ENCODE data around the gene HUS1.
"Not testable (repeated sequence)": the region's sequence is repeated elsewhere in the genome, so short reads cannot be mapped to it uniquely, and the experiment has no call there.

Gene HUS1

GRCh38 chr7:47950714-47951113 is 28.7 kb downstream of the HUS1 start:
- Histone ChIP-seq H3K4me1 (ENCODE audit: control insufficient read depth, insufficient read depth, low read length) (peaks cover 5% of the 10 kb centered on the region), H3K36me3 (ENCODE audit: control insufficient read depth, insufficient read depth, low read length) (no peaks in the 10 kb centered on the region), H3K9me3 (ENCODE audit: control insufficient read depth, low read length) (no peaks in the 10 kb centered on the region), H3K4me3 (ENCODE audit: low read length) (no peak overlapping the region), H3K27me3 (ENCODE audit: control insufficient read depth, insufficient read depth, low read length) (no peaks in the 10 kb centered on the region), H3K9ac (ENCODE audit: low read length) (no peak overlapping the region)

- Histone ChIP-seq H3K9ac (ENCODE audit: low read length) (no peak overlapping the region), H3K9me3 (ENCODE audit: control insufficient read depth, low read length) (no peaks in the 10 kb centered on the region), H3K27me3 (ENCODE audit: control insufficient read depth, insufficient read depth, low read length) (no peaks in the 10 kb centered on the region), H3K4me3 (ENCODE audit: low read length) (no peak overlapping the region), H3K36me3 (ENCODE audit: control insufficient read depth, insufficient read depth, low read length) (no peaks in the 10 kb centered on the region), H3K4me1 (ENCODE audit: control insufficient read depth, insufficient read depth, low read length) (peaks cover 5% of the 10 kb centered on the region)
Observed at GRCh38 chr7:47949703-47950102, 29.7 kb downstream of the HUS1 start.

- Histone ChIP-seq H3K9me3 (ENCODE audit: control insufficient read depth, low read length) (no peaks in the 10 kb centered on the region), H3K4me3 (ENCODE audit: low read length) (no peak within 1 kb of the TSS), H3K27me3 (ENCODE audit: control insufficient read depth, insufficient read depth, low read length) (no peaks in the 10 kb centered on the region), H3K9ac (ENCODE audit: low read length) (no peak within 1 kb of the TSS), H3K36me3 (ENCODE audit: control insufficient read depth, insufficient read depth, low read length) (no peaks in the 10 kb centered on the region), H3K4me1 (ENCODE audit: control insufficient read depth, insufficient read depth, low read length) (peaks cover 5% of the 10 kb centered on the region)
Observed at GRCh38 chr7:47948141-47948790, 31.1 kb downstream of the HUS1 start, which contains the start of gene PKD1L1. Gene PKD1L1 (minus strand): TSS chr7:47948466. CDS start chr7:47948440, 26 bp downstream.

GRCh38 chr7:47947355-47947749 is 32.1 kb downstream of the HUS1 start:
- H3K4me1 ChIP-seq (ENCODE audit: control insufficient read depth, insufficient read depth, low read length): peaks cover 5% of the 10 kb centered on the region
- no peak overlapping the region for H3K4me3 ChIP-seq (ENCODE audit: low read length)
- no peaks in the 10 kb centered on the region for H3K27me3 ChIP-seq (ENCODE audit: control insufficient read depth, insufficient read depth, low read length)
- no peaks in the 10 kb centered on the region for H3K36me3 ChIP-seq (ENCODE audit: control insufficient read depth, insufficient read depth, low read length)
- no peaks in the 10 kb centered on the region for H3K9me3 ChIP-seq (ENCODE audit: control insufficient read depth, low read length)
- H3K9ac ChIP-seq (ENCODE audit: low read length): no peak overlapping the region

GRCh38 chr7:47946581-47947354 is 32.6 kb downstream of the HUS1 start:
- Histone ChIP-seq H3K4me3 (ENCODE audit: low read length) (no peak overlapping the region), H3K27me3 (ENCODE audit: control insufficient read depth, insufficient read depth, low read length) (no peaks in the 10 kb centered on the region), H3K9ac (ENCODE audit: low read length) (no peak overlapping the region), H3K36me3 (ENCODE audit: control insufficient read depth, insufficient read depth, low read length) (no peaks in the 10 kb centered on the region), H3K4me1 (ENCODE audit: control insufficient read depth, insufficient read depth, low read length) (peaks cover 5% of the 10 kb centered on the region), H3K9me3 (ENCODE audit: control insufficient read depth, low read length) (no peaks in the 10 kb centered on the region)

GRCh38 chr7:47945261-47946015 is 34.0 kb downstream of the HUS1 start:
- Histone ChIP-seq H3K27me3 (ENCODE audit: control insufficient read depth, insufficient read depth, low read length) (no peaks in the 10 kb centered on the region), H3K9ac (ENCODE audit: low read length) (no peak overlapping the region), H3K9me3 (ENCODE audit: control insufficient read depth, low read length) (no peaks in the 10 kb centered on the region), H3K4me3 (ENCODE audit: low read length) (no peak overlapping the region), H3K4me1 (ENCODE audit: control insufficient read depth, insufficient read depth, low read length) (peaks cover 11% of the 10 kb centered on the region), H3K36me3 (ENCODE audit: control insufficient read depth, insufficient read depth, low read length) (no peaks in the 10 kb centered on the region)

GRCh38 chr7:47944536-47945260 is 34.7 kb downstream of the HUS1 start:
- Histone ChIP-seq H3K4me1 (ENCODE audit: control insufficient read depth, insufficient read depth, low read length) (peaks cover 18% of the 10 kb centered on the region), H3K9me3 (ENCODE audit: control insufficient read depth, low read length) (no peaks in the 10 kb centered on the region), H3K9ac (ENCODE audit: low read length) (no peak overlapping the region), H3K27me3 (ENCODE audit: control insufficient read depth, insufficient read depth, low read length) (no peaks in the 10 kb centered on the region), H3K36me3 (ENCODE audit: control insufficient read depth, insufficient read depth, low read length) (no peaks in the 10 kb centered on the region), H3K4me3 (ENCODE audit: low read length) (no peak overlapping the region)

- Histone ChIP-seq H3K4me1 (ENCODE audit: control insufficient read depth, insufficient read depth, low read length) (peaks cover 18% of the 10 kb centered on the region), H3K4me3 (ENCODE audit: low read length) (no peak overlapping the region), H3K9ac (ENCODE audit: low read length) (no peak overlapping the region)
Observed at GRCh38 chr7:47943676-47944474, 35.5 kb downstream of the HUS1 start.

GRCh38 chr7:47942651-47943050 is 36.8 kb downstream of the HUS1 start:
- not testable (repeated sequence) for H3K4me3 ChIP-seq (ENCODE audit: low read length); H3K36me3 ChIP-seq (ENCODE audit: control insufficient read depth, insufficient read depth, low read length); H3K27me3 ChIP-seq (ENCODE audit: control insufficient read depth, insufficient read depth, low read length); H3K9me3 ChIP-seq (ENCODE audit: control insufficient read depth, low read length); H3K9ac ChIP-seq (ENCODE audit: low read length)
- peaks cover 18% of the 10 kb centered on the region for H3K4me1 ChIP-seq (ENCODE audit: control insufficient read depth, insufficient read depth, low read length)

More at GRCh38 chr7:47943676-47944474, 35.5 kb downstream of the HUS1 start:
- Histone ChIP-seq H3K27me3 (ENCODE audit: control insufficient read depth, insufficient read depth, low read length) (no peaks in the 10 kb centered on the region), H3K36me3 (ENCODE audit: control insufficient read depth, insufficient read depth, low read length) (no peaks in the 10 kb centered on the region), H3K9me3 (ENCODE audit: control insufficient read depth, low read length) (no peaks in the 10 kb centered on the region)

GRCh38 chr7:47942132-47942531 is 37.3 kb downstream of the HUS1 start:
- no peaks in the 10 kb centered on the region for H3K36me3 ChIP-seq (ENCODE audit: control insufficient read depth, insufficient read depth, low read length)
- no peak overlapping the region for H3K9ac ChIP-seq (ENCODE audit: low read length)
- peaks cover 18% of the 10 kb centered on the region for H3K4me1 ChIP-seq (ENCODE audit: control insufficient read depth, insufficient read depth, low read length)
- H3K27me3 ChIP-seq (ENCODE audit: control insufficient read depth, insufficient read depth, low read length): no peaks in the 10 kb centered on the region
- no peaks in the 10 kb centered on the region for H3K9me3 ChIP-seq (ENCODE audit: control insufficient read depth, low read length)
- no peak overlapping the region for H3K4me3 ChIP-seq (ENCODE audit: low read length)
